ENCODE measurements around the gene TYMS.

TYMS gene

GRCh38 chr18:657311-658000, at the start of gene TYMS:
Gene TYMS, plus strand, starts transcription at chr18:657653. Its CDS starts 90 bp downstream, at chr18:657743.
- DNase-seq (ENCODE audit: low read depth), result peak; percentile 34

- no peak for DNase-seq (ENCODE audit: low read depth)
These were observed 49.5 kb upstream of the TYMS start for GRCh38 chr18:607930-608329.

- no peak for DNase-seq (ENCODE audit: low read depth)
These were observed 47.1 kb upstream of the TYMS start for GRCh38 chr18:610214-610928.

- DNase-seq (ENCODE audit: low read depth), result no peak
These were observed 45.3 kb upstream of the TYMS start for GRCh38 chr18:612156-612555.

- DNase-seq (ENCODE audit: low read depth), result no peak
These were observed 43.3 kb upstream of the TYMS start for GRCh38 chr18:614193-614592.

GRCh38 chr18:615092-615521, 42.3 kb upstream of the TYMS start:
- DNase-seq (ENCODE audit: low read depth), result no peak

GRCh38 chr18:615773-616172, 41.7 kb upstream of the TYMS start:
- no peak for DNase-seq (ENCODE audit: low read depth)

- DNase-seq (ENCODE audit: low read depth), result no peak
These were observed 41.0 kb upstream of the TYMS start for GRCh38 chr18:616380-616995.

- no peak for DNase-seq (ENCODE audit: low read depth)
These were observed 39.4 kb upstream of the TYMS start for GRCh38 chr18:617970-618504.

- DNase-seq (ENCODE audit: low read depth), result no peak
These were observed 38.8 kb upstream of the TYMS start for GRCh38 chr18:618618-619017.

GRCh38 chr18:621291-622043, 36.0 kb upstream of the TYMS start:
- DNase-seq (ENCODE audit: low read depth), result peak; percentile 26

GRCh38 chr18:622289-622688, 35.2 kb upstream of the TYMS start:
- no peak for DNase-seq (ENCODE audit: low read depth)

GRCh38 chr18:623761-624620, 33.5 kb upstream of the TYMS start:
- peak; percentile 25 for DNase-seq (ENCODE audit: low read depth)

GRCh38 chr18:627231-627630, 30.2 kb upstream of the TYMS start:
- DNase-seq (ENCODE audit: low read depth), result no peak

GRCh38 chr18:629269-630150, 27.9 kb upstream of the TYMS start:
- DNase-seq (ENCODE audit: low read depth), result no peak

GRCh38 chr18:631560-631959, 25.9 kb upstream of the TYMS start:
- no peak for DNase-seq (ENCODE audit: low read depth)

GRCh38 chr18:634551-635045, 22.9 kb upstream of the TYMS start:
- no peak for DNase-seq (ENCODE audit: low read depth)

GRCh38 chr18:635171-635570, 22.3 kb upstream of the TYMS start:
- no peak for DNase-seq (ENCODE audit: low read depth)

GRCh38 chr18:641224-641623, 16.2 kb upstream of the TYMS start:
- no peak for DNase-seq (ENCODE audit: low read depth)

- no peak for DNase-seq (ENCODE audit: low read depth)
These were observed 13.0 kb upstream of the TYMS start for GRCh38 chr18:644395-645004.

All from HS-5 (cell line).